MCF 10A (cell line): Measurements from ENCODE around the gene TIMM50. TPM values are rescaled to one million over a fixed set of nuclear protein-coding genes. Genes with fewer than 3 reads are reported as not detected.
A peak's percentile ranks its signal among the peaks of the same experiment; 100 is the strongest.

Experiments used
- BruUV-seq: library from RNA; stranded (reverse); fragments of 400-500 nt; replicated peaks from 2 replicates; lab custom pipeline; 2021; lab: Mats Ljungman, UMichigan
- CTCF ChIA-PET: fragments of 300-600 bp; sonication (Branson Sonifier 250); formaldehyde crosslinking; extraction: SDS; loops from one replicate; lab custom pipeline; 2021; ENCODE audit warnings: antibody characterized with exemption, inconsistent platforms; lab: Yijun Ruan, JAX
- POLR2A ChIA-PET: fragments of 300-600, 350-650 bp; sonication (Branson Sonifier 250); formaldehyde crosslinking; extraction: SDS; loops from one replicate; lab custom pipeline; 2020; ENCODE audit warnings: antibody characterized with exemption, inconsistent platforms; lab: Yijun Ruan, JAX
- DNase-seq: peaks from one replicate; pipeline ENCODE4 v3.0.0-alpha.2; 2018; ENCODE audit not compliant: unreplicated experiment
- H3K27ac Mint-ChIP-seq: one replicate; pipeline ENCODE4 v1.8.0; 2022; ENCODE audit warnings: mild to moderate bottlenecking, low read depth, mixed read lengths; ENCODE audit not compliant: unreplicated experiment
- H3K27me3 Mint-ChIP-seq: one replicate; pipeline ENCODE4 v1.8.0; 2022; ENCODE audit warnings: mixed read lengths; ENCODE audit not compliant: insufficient read depth, unreplicated experiment
- H3K36me3 Mint-ChIP-seq: one replicate; pipeline ENCODE4 v1.8.0; 2022; ENCODE audit warnings: mild to moderate bottlenecking, moderate library complexity, mixed read lengths; ENCODE audit not compliant: insufficient read depth, unreplicated experiment
- H3K4me1 Mint-ChIP-seq: one replicate; pipeline ENCODE4 v1.8.0; 2022; ENCODE audit warnings: mixed read lengths; ENCODE audit not compliant: insufficient read depth, unreplicated experiment
- H3K4me3 Mint-ChIP-seq: one replicate; pipeline ENCODE4 v1.8.0; 2022; ENCODE audit warnings: mild to moderate bottlenecking, moderate library complexity, mixed read lengths; ENCODE audit not compliant: unreplicated experiment
- H3K9me3 Mint-ChIP-seq: one replicate; pipeline ENCODE4 v1.8.0; 2022; ENCODE audit warnings: mixed read lengths; ENCODE audit not compliant: unreplicated experiment
- CTCF ChIP-seq: fragments of 200-600 bp; IDR thresholded peaks from one replicate; pipeline ENCODE4 v1.8.0; 2022; ENCODE audit warnings: antibody characterized with exemption, mild to moderate bottlenecking; ENCODE audit not compliant: unreplicated experiment
- intact Hi-C: fragments of 100-400 bp; cut with micrococcal nuclease; formaldehyde crosslinking; loops from 2 replicates; pipeline ENCODE4 v1.14.1; 2022
- total RNA-seq: library from RNA; stranded (reverse); gene quantifications from 2 replicates; pipeline ENCODE4 v1.2.3, GENCODE V29; 2022

TIMM50 gene
- total RNA-seq, 1 experiment from 2014 or later: 94.2 TPM

GRCh38 chr19:39496063-39496462 is 15.4 kb downstream of the TIMM50 start:
- Mint-ChIP-seq H3K27me3 (peaks cover 33% of the 10 kb centered on the region), H3K4me3 (no peak overlapping the region), H3K9me3 (no peaks in the 10 kb centered on the region), H3K27ac (no peak overlapping the region), H3K4me1 (peaks cover 14% of the 10 kb centered on the region), H3K36me3 (peaks cover 21% of the 10 kb centered on the region)
- DNase-seq: no peak
- intact Hi-C loops: no loop called here
- BruUV-seq: no TSS peak
- ChIA-PET POLR2A (interaction anchor here (0.9 kb wide), 1 partner anchor 51 kb away, joined by 3 read pairs; the partner anchor contains the start of gene SUPT5H), CTCF (interaction anchor here (0.6 to 1.2 kb wide), 6 partner anchors 10 to 27 kb away, joined by 3 to 6 read pairs (median 3); no protein-coding TSS in a partner anchor)
- TF ChIP-seq CTCF: no peak

GRCh38 chr19:39497701-39497995 is 17.0 kb downstream of the TIMM50 start:
- H3K27ac Mint-ChIP-seq: no peak overlapping the region
- ChIA-PET POLR2A (interaction anchor here (1.4 kb wide), 1 partner anchor 11 kb away, joined by 4 read pairs; no protein-coding TSS in a partner anchor), CTCF (interaction anchor here (0.6 to 1.9 kb wide), 3 partner anchors 25 to 35 kb away, joined by 3 to 6 read pairs (median 4); partner anchors contain the start of gene EID2B)
- H3K36me3 Mint-ChIP-seq: peaks cover 5% of the 10 kb centered on the region
- no TSS peak for BruUV-seq
- H3K9me3 Mint-ChIP-seq: no peaks in the 10 kb centered on the region
- H3K27me3 Mint-ChIP-seq: peaks cover 33% of the 10 kb centered on the region
- H3K4me3 Mint-ChIP-seq: peak overlapping the region; percentile 6
- no peak for DNase-seq
- TF ChIP-seq CTCF: no peak
- intact Hi-C loops: no loop called here
- peaks cover 13% of the 10 kb centered on the region for H3K4me1 Mint-ChIP-seq

GRCh38 chr19:39497996-39498797 is 17.6 kb downstream of the TIMM50 start:
- no peak for TF ChIP-seq CTCF
- intact Hi-C loops: no loop called here
- Mint-ChIP-seq H3K36me3 (no peaks in the 10 kb centered on the region), H3K4me1 (peaks cover 8% of the 10 kb centered on the region), H3K9me3 (no peaks in the 10 kb centered on the region), H3K4me3 (peak overlapping the region; percentile 6), H3K27me3 (peaks cover 33% of the 10 kb centered on the region), H3K27ac (no peak overlapping the region)
- BruUV-seq: no TSS peak
- CTCF ChIA-PET: interaction anchor here (0.6 to 1.9 kb wide), 4 partner anchors 24 to 35 kb away, joined by 3 to 6 read pairs (median 4); partner anchors contain the start of gene EID2B
- POLR2A ChIA-PET: no interaction called here
- DNase-seq: no peak

GRCh38 chr19:39498798-39499642 is 18.4 kb downstream of the TIMM50 start, which contains the start of gene DLL3:
Gene DLL3, plus strand, starts transcription at chr19:39498947. Its CDS starts 28 bp downstream, at chr19:39498975.
- no peak for TF ChIP-seq CTCF
- no peaks in the 10 kb centered on the region for H3K36me3 Mint-ChIP-seq
- H3K4me1 Mint-ChIP-seq: peaks cover 7% of the 10 kb centered on the region
- CTCF ChIA-PET: interaction anchor here (0.6 to 2.8 kb wide), 3 partner anchors 25 to 59 kb away, joined by 3 to 11 read pairs (median 6); partner anchors contain the start of gene EID2B
- no peak for DNase-seq
- BruUV-seq: no TSS peak
- intact Hi-C loops: no loop called here
- POLR2A ChIA-PET: interaction anchor here (1.1 kb wide), 1 partner anchor 54 kb away, joined by 3 read pairs; the partner anchor contains the start of gene SUPT5H
- no peak within 1 kb of the TSS for H3K27ac Mint-ChIP-seq
- H3K27me3 Mint-ChIP-seq: peaks cover 33% of the 10 kb centered on the region
- H3K9me3 Mint-ChIP-seq: no peaks in the 10 kb centered on the region
- H3K4me3 Mint-ChIP-seq: peak within 1 kb of the TSS; percentile 6
